ENCODE measurements around the gene TLR5.

The TLR5 gene

DNA sequence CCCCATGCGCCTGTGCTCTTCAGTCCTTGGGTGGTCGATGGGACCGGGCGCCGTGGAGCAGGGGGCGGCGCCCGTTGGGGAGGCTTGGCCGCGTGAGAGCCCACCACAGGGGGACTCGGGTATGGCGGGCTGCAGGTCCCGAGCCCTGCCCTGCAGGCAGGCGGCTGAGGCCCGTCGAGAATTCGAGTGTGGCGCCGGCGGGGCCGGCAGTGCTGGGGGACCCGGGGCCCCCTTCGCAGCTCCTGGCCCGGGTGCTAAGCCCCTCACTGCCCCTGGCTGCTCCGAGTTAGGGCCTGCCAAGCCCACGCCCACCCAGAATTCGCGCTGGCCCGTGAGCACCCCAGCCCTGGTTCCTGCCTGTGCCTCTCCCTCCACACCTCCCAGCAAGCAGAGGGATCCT lies 26.1 kb downstream of the TLR5 start:
- DNase-seq, result no peak

DNA sequence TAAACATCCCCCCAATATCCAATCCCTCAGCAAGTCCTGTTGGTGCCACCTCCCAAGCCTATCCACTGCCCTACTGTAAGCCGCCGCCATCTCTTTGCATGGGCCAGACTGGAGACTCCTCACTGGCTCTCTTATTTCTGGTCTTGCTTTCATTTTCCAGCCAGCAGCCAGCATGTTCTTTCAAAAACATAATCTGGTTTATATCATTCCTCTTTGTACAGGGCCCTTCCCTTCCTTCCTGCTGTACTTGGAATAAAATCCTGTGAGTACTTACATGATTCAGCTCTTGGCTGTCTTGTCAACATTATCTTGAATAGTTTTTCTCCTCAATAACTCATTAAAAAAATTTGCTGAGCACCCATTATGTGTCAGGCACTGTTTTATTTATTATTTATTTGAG lies 28.2 kb downstream of the TLR5 start:
- DNase-seq, result no peak

DNA sequence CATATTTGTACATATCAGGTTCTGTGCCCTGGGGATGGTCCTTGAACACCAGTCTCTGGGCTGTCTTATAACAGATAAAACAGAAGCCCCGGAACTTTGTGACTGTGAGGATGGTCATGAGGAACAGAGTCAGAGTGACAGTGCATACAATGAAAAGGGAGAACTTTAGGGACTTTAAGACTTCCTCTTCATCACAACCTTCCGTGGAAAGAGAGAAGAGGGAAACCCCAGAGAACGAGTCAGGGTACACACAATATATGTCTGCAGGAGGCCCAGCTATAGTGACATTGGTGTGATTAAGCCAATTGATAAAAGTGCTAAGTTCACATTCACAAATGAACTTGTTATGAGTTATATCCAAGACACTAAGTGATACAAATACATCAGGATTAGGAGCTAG lies 32.1 kb downstream of the TLR5 start:
- DNase-seq, result no peak

DNA sequence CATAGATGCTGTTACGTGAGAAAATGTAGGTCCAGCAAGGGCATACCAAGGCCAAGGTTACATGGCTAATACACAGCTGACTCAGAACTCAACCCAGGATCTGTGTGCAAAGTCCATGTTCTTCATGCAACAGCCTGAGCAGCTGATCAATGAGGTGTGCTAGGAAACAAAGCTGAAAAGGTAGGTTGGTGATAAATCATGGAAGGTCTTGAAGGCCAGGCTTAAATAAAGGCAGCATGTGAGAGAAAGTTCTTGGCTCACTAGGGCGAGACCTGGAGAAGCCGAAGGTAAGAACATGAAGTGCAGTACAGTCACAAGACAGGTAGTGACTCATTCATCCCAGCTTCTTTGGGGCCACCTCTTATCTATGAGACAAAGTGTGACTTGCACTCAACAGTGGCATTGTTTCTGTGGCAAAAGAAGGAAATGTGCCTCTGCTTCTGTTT lies 33.4 kb downstream of the TLR5 start:
- DNase-seq, result no peak

DNA sequence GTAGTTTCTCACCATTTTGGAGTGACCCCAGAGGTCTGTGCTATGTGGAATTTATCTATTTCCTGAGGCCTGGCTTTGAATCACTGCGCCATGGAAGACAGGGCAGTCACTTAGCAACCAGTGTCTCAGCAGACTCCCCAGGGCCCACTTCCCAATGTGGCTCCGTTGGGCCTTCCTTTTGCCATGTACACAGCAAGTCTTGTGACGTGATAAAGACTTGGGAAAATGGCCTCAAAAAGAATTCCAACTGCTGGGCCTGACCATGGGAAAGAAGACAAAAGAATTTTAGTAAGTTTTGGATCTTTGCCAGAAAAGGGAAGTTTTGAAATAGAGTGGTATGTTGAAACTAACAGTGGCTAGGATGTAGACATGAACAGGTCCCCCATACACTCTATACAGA lies 36.2 kb downstream of the TLR5 start:
- DNase-seq, result no peak

DNA sequence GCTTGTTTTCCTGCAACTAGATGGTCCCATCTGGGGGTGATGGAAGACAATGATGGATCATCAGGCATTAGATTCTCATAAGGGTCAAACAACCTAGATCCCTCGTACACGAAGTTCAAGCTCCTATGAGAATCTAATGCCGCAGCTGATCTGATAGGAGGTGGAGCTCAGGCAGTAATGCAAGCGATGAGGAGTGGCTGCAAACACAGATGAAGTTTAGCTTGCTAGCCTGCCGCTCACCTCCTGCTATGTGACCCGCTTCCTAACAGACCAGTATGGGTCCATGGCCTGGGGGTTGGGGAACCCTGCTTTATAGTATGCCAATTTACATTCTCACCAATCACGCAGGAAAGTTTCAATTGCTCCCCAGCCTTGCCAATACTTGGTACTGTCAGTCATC lies 37.5 kb downstream of the TLR5 start:
- DNase-seq, result no peak

DNA sequence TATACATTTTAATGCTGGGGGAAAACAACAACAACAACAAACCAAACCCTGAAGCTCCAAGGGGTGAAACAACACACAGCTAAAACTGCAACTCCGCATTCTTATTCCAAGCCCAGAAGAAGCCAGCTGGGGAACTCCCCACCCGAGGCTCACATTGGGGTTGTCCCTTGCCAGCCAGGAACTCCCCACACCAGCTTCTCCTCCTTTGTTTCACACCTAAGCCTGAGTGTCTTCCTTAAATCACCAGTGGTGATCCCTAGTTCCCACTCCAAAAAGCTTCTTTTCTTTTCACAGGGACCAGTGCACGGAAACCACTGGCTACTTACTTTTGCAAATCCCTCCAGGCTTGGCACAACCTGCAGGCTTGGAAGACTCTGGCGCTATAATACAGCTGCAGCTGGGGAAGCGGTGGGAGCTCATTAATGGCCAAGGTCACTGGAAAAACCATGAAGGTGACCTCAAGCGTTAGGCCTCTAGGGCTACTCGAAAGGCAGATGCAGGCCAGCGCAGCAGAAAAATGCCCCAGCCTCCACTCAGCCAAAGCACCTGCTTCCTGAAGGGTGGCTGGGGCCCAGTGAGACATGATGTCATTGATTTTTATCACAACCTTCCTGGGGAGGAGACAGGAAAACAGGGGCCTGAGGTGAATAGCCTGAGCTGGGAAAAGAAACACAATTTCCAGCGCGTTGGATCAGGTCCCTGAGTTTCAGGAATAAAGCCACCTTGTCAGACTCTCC lies 40.1 kb downstream of the TLR5 start:
- DNase-seq, result no peak

DNA sequence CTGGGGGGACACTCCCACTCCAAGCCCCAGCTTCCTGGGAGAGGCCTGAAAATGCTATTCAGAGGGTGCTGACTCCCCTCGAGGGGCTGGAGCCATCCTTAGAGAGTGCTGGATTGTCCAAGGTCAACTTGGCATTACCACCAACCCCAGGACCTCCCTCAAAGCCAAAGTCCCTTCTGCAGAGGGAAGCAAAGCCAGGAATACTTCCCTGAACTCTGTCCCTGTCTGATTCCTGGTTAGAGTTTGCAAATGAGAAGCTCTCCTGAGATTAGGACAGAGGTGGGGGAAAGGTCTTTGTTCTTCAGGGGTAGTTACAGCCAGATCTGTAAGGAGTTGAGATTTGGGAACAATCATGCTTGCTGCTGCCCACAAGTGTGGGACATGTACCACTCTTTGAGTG lies 45.3 kb downstream of the TLR5 start:
- no peak for DNase-seq

DNA sequence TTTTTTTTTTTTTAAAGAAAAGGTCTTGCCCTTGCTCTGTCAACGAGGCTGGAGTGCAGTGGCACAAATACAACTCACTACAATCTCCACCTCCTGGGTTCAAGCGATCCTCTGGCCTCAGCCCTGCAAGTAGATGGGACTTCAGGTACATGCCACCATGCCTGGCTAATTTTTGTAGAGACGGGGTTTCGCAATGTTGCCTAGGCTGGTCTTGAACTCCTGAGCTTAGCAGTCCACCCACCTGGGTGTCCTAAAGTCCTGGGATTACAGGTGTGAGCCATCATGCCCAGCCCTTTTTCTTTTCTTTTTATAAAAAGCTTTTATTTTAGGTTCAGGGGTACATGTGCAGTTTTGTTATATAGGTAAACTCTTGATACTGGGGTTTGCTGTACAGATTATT lies 47.2 kb downstream of the TLR5 start:
- no peak for DNase-seq

DNA sequence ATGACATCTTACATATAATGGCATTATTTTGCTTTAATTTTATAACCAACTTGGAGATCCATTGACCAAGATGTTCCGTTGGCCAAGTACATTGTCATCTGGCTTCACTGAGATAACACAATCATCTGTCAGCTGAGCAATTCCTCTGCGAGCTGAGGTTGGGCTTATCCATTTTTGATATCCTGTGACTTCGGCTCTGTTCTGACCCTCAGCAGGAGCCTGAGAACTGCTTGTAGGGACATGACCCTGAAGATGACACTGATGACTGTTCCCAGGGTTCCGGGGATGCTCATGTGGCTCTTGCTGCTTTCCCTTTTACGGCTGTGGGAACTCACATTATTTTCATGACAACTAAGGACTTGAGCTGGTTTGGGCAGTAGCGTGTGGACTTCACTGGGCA lies 51.2 kb downstream of the TLR5 start:
- no peak for DNase-seq

DNA sequence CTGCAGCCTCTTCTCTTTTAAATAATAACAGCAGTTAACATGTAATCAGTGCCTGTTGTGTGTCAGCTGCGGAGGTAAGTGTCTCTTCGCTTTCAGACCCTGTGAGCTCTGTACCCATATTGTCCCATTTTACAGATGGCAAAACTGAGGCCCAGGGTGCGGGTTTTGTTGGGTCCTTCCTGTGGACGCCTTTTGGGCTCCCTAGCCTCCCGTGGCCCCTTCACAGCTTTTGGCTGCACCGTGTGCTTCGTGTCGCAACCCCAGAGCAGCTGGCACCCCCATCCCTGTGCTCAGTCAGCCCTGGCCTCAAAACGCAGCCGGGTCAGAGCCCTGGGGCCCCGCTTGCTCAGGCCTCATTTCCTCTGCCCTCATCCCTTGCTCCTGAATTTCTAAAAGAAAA lies 53.8 kb downstream of the TLR5 start:
- DNase-seq, result no peak

DNA sequence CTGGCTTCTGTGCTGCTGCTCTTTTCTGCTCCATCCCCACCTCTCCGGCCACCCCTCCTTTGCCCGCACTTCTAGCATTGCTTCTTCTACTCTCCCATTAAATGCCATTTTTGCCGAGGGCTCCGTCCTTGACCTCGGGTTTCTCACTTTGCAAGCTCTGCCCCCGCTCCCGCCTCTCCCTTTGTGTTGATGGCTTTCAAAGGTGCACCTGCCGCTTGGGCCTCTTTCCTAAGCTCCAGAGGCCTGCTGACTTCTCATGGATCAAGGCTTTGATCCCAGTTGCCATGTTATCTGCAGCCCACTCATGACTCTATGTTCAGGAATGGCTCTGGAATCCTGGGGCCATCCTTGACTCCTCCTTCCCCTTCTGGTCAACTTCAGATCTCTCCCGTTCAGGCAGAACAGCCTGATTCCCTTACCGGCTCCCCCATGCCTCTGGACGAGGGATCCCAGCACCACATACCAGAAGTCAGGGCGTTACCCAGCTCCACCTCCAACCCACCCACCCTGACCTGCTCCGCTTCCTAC lies 54.3 kb downstream of the TLR5 start:
- no peak for DNase-seq

DNA sequence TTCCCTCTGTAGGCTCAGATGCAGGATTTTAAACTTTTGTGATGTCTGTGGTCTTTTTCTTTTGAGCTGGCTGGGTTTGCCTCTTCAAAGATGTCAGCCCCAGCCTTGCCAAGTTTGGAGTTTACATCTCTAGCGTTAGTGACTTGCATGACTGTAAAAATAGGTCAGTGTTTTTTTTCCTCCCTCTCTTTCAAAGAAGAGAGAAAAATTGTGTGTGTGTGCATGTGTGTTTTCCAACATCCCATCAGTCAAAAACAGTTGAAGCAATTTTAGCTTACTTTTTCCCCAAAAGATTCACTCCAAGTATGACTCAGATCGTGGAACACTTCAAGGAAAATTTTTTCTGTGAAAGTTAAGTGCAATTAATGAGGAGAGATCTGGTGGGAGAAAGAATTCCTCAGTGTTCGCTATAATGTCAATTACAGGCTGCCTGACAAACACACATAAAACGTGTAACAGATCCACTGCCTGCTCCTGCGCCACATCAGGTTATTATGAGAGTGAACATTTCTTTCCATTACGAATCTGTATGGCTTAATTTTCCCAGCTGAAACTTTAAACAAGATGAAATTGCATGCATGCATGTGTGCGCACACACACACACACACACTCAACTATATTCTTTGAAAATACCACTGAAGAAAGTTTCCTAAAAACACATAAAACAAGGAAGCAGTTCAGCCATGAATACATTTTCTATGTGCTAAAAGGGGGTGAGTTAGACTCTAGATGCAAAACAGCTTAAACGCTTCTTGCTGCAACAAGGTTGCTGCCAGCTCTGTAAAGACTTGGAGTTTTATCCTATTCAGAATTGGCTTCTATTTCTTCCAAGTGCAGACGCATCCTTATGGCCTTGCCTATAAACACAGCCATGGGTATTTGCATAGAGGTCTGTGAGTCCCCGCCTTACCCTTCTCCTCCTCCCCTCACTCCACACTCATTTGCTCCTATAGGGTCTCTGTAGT lies 55.5 kb downstream of the TLR5 start:
- no peak for DNase-seq

DNA sequence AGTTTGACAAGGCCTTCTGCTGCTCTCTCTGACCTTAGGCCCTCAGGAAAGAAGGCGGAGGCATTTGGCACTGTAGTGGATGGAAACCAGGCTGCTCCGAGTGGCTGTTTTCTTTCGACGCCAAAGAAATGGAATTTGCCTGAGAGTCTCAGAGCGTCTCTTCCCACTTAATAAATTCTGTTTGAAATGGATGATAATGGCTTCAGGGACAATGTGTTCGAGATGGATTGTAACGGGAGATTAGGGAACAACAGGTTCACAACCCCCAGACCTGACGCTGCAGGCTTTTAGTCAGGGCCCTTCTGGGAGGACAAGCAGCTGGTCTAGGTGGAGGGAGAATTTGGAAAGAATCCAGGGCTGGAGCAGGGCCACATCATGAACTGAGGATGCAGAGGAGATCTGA lies 58.6 kb downstream of the TLR5 start:
- no peak for DNase-seq

DNA sequence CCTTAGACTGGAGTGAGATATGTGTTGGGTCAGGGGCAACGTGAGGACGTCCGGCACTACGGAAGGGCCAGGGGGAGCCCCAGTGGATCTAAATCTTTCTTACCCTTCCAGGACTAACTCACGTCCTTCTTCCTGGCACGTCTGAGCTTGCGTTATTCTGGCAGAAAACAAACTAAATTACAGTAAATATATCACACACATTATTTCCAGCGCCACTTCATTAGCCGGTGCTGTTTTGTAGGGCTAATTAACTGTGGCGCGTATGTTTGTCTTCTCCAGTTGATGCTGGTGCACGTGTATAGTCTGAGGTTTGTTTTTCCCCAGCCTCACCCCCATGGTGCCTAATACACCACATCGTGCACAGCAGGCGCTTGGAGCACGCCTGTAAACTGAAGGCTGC lies 59.2 kb downstream of the TLR5 start:
- no peak for DNase-seq

DNA sequence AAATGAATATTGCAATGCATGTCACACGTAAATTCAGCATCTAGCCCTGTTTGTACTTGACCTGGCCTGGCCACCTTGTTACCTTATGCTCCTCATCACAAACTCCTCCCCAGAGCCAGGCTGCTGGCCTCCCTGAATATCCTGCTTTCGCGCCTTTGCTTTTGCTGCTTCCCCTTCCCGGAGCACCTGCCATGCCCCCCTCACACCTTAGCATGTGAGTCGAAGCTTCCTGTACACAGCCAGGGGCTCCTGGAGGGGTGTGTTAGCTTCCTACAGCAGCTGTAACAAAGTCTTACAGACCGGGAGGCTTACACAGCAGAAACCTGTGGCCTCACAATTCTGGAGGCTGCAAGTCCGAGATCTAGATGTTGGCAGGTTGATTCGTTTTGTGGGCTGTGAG lies 60.1 kb downstream of the TLR5 start:
- no peak for DNase-seq

DNA sequence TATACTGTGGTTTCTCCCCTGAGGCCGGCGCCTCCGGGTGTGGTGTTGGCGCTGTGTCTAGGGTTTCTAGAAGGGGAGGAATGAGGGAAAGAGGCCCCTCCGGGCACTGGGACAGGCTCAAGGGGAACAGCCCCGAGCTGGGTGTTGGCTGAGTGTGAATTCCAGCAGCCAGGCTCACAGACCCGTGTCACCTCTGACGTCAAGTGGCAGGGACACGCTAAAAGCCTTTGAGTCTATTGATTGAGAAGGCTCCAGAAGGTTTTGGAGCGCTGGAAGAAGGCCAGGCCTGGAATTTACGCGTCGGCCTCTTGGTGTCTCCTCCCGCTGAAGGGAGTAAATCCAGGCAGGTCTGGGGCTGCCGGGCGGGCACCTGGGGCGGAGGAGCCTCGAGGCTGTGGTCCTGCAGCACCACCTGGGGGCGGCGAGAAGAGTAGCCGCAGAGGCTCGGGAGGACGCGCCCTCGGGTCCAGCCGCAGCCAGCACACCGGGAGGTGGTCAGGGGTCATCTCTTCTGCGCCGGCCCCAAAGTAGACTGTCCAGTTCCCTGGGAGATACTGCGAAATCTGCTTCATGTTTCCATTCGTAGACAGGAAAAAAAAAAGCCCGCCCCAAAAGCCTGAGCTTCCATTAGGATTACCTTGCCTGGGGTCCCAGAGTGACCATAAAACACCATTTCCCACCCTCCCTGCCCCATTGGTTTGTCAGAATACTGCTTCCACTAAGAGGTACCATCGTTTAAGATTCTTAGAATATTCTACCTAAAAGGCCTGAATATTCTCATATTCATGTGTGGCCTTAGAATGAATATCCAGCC lies 61.7 kb downstream of the TLR5 start:
- DNase-seq, result peak in 50 of 51 donors; percentile 10 to 80 (median 54)

DNA sequence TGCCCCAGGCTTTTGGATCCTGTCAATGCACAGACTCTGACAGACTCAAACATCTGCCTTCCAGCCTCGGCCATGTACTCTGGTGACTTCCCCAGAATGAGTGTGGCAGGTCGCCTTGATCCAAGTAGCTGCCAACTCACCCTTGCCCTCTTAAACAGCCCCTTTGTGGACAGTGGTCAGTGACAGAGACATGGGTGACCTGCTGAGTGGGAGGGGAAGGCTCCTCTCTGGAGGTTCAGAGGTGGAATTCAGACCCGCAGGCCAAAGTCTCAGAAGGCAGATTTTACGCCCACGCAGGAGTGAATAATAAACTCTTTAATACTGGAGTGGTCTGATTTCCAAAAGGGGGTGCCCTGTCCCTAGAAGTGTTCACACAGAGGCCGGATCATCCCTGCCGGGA lies 63.5 kb downstream of the TLR5 start:
- DNase-seq, result no peak

DNA sequence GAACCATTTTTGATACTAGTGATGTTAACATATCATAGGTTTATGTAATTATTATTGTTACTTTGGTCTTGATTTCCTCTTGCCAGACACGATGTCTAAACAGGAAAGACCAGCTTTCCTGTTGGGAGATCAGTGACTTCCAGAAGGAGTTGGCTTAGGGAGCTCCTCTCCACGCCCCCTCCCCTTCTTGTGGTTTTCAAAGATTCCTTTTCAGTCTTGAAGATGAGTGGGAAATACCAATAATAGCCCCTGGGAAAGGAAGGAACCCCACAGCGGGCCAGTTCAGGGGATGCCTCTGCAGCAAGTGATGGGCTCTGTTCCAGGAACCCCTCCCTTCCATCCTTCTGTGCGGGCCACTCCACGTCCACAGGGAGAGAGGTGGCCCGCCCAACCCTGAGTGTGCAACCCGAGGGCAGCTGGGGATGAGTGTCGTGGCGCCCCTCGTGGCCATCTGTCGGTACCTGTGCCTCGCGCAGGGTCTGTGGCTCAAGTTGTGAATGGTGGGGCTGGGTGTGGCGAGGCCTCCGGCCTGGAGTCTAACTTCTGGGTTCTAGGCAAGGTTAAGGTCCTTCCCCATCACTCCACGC lies 65.7 kb downstream of the TLR5 start:
- no peak for DNase-seq

DNA sequence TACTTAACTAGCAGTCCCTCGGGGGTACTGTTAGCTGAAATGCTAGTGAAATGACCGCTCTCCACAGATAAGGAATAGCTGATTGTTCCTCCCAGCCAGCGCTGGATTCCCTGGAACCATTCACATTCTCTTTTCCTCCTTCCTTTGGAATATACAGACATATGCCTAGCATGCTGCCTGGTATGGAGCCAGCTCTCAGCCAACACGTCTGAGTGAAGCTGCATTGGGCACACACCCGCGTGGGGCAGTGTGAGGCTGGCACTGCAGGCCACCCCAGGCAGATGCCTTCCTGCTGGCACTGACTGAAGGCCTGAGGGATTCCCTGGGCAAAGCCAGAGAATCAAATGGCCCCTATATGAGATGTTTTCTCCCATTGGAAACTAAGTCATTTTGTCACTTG lies 66.7 kb downstream of the TLR5 start:
- DNase-seq, result peak in 1 of 51 donors; percentile 21

DNA sequence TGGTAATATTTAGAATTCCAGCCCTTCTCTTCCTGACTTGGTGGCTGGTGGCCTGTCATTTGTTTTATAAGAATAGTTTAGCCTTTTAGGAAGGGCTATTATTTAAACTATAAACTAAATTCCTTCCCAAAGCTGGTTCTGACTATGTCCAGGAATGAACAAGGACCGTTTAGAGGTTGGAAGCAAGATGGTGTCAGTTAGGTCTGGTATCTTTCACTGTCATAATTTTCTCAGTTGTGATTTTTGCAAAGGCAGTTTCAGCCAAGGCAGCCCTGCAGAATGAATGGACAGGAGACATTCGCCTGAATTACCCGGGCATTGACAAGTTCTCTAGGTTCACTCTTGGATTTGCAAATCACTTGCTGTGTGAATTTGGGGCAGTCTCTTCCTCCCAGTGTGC lies 67.2 kb downstream of the TLR5 start:
- DNase-seq, result no peak
